NCI-H748 (cell line): ENCODE measurements around the gene OSBPL5.
"Not testable (repeated sequence)": the region's sequence is repeated elsewhere in the genome, so short reads cannot be mapped to it uniquely, and the experiment has no call there.

Experiments
- DNase-seq: peaks from one replicate; lab custom pipeline; 2025; ENCODE audit not compliant: unreplicated experiment; lab: John Stamatoyannopoulos, UW

Gene OSBPL5

DNA sequence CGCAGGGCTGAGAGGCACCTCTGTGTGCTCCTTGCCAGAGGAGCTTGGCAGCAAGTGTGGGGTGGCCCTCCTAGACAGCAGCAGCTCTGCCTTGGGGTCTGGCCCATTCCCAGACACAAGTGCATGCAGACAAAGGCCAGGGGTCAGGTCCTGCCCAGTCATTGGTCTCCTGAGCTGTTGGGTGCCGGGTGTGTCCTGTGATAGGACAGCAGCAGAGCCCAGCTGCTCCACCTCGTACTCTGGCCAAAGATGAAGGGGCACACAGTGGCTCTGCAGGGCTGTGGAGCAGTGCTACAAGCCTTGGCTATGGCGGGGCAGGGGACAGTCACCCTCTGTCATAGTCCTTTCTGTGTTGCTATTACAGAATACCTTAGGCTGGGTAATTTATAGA is 17.3 kb upstream of the OSBPL5 start:
- DNase-seq, result no peak

DNA sequence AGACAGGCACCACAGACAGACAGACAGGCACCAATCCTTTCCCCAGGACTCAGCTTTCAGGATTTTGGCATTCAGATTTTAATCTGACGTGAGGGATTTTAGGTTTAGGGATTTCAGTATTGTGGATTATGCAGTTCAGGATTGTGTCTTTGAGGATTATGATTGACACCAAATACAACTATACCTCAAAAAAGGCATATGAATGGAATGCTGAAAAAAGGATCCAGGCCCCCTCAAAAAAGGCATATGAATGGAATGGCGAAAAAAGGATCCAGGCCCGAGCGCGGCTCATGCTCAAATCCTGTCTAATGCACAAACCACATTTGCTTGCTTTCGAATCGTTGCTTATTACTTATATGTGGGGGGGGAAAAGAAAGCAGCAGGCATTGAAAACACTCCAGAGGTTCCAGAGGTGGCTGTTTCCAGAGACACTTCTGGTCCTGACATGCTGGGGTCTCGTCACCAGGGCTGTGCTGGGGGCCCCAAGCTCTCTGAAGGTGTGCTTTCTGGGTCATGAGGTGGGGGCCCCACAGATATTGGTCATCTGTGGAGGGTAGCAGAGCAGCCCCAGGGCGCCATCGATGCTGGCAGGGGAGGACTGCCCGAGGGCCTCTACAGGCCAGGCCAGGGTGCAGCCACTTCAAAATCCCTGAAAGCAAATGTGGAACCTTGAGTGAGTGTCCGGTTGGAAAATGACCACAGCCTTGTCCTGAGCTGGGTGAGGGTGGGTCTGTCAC is 16.8 kb upstream of the OSBPL5 start:
- no peak for DNase-seq

DNA sequence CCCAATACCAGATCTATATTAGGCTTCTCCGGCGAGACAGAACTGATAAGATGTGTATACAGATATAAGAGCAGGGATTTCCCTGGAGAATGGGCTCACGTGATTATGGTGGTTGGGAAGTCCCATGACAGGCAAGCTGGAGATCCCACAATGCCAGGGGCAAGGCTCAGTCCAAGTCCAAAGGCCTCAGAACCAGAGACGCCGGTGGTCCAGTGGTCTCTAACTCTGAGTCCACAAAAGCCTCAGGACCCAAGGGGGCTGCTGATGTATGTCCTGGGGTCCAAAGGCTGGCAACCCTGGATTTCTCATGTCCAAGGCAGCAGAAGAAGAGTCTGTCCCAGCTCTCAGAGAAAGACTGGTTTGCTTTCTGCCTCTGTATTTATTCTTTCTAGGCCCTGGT is 15.8 kb upstream of the OSBPL5 start:
- no peak for DNase-seq

DNA sequence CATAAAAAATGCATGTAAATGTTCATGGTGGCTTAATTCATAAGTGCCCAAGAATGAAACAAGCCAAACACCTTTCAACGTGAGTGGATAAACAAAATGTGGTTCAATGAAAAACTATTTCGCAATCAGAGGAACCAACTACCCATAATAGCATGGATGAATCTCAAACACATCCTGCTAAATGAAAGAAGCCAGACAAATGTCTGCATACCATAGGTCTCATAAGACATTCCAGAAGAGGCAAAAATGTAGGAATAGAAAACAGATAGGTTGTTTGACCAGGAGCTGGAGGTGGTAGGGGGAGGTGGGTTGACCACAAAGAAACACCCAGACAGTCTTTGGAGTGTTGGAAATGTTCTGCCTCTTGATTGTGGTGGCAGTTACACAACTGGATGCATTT is 13.2 kb upstream of the OSBPL5 start:
- DNase-seq, result no peak

DNA sequence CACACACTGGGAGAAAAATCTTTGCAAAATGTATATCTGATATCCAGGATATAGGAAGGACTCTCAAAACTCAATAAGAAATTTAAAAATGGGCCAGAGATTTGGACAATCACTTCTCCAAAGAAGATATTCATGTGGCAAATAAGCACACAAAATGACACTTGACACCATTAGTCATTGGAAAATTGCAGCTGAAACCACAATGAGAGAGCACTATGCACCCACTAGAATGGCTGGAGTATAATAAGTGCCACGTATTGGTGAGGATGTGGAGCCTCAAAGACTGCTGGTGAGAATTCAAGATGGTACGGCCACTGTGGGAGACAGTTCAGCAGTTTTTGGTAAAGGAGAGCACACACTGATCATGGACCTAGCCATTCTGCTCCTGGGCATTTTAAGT is 12.8 kb upstream of the OSBPL5 start:
- no peak for DNase-seq

DNA sequence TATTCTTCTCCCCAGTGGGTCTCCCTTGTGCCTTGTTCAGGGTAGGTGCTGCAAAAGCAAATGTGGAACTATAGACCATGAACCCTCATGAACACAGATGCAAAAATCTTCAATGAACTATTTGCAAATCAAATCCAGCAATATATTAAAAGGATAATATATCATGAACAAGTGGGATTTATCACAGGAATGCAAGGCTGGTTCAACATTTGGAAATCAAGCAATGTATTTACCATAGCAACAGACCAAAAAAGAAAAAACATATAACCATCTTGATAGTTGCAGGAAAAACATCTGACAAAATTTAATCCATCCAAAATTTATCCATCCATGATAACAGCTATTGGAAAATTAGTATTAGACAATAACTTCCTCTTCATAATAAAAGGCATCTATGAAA is 11.4 kb upstream of the OSBPL5 start:
- no peak for DNase-seq

DNA sequence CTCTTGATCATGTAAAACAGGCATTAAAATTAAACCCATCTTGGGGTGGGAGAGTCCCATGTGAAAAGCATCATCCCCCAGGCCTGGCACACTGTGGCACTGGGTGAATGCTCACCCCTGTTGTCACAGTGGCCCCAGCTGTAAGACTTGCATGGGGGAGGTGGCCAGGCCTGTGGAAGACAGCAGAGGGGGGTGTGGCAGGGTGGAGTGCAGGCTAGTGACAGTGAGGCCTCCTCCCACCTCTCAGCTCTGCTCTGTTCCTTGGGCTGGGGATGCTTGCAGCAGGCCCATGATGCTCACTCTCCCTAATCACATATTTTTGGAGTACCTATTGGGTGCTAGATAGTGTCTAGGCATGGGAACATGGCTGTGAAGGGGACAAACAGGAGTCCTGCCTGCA is 10.1 kb upstream of the OSBPL5 start:
- DNase-seq, result no peak

DNA sequence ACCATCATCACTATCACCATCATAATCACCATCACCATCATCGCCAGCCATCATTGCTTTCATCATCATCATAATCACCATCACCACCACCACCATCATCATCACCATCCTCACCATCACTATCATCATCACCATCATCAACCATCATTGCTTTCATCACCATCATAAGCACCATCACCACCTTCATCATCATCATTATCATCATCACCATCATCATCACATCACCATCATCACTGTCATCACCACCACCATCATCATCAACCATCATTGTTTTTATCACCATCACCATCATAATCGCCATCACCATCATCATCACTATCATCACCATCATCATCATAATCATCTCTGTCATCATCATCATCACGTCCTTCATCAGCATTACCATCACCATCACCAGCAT is 9.3 kb upstream of the OSBPL5 start:
- no peak for DNase-seq

DNA sequence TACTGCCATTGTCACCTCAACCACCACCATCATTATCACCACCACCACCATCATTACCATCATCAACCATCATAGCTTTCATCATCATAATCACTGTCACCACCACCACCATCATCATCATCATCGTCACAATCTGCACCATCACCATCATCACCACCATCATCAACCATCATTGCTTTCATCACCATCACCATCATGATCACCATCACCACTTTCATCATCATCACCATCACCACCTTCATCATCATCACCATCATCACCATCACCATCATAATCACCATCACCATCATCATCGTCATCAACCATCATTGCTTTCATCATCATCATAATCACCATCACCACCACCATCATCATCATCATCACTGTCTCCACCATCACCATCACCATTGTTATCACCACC is 8.7 kb upstream of the OSBPL5 start:
- DNase-seq, result no peak

DNA sequence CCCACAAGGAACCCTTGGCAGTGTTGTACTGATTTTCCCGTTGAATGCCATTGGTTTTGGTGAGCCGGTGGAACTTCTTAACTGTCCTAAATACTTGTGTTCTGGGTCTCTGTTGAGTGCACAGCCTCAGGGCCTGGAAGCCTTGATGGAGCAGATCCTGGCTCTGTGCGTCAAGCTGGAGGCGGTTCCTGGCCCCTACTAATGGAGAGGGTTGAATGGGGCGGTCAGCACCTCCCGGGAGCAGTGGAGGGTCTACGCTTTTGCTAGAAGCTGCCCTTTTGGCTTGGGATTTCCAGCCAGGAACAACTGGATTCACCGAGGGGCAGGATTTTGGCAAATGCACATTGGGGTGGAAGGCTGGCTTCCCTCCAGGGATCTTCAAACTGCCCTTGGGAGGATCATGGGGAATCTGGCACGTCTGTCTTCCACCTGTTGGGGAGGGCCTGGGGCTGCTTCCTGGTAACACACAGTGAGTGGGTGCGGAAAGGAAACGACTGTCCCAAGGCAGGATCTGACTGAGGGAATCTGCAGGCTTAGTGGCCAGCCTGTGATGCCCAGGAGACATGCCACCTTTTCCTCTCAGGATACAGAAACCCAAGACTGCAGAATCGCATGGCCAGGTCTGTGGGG is 6.9 kb upstream of the OSBPL5 start:
- DNase-seq, result no peak

DNA sequence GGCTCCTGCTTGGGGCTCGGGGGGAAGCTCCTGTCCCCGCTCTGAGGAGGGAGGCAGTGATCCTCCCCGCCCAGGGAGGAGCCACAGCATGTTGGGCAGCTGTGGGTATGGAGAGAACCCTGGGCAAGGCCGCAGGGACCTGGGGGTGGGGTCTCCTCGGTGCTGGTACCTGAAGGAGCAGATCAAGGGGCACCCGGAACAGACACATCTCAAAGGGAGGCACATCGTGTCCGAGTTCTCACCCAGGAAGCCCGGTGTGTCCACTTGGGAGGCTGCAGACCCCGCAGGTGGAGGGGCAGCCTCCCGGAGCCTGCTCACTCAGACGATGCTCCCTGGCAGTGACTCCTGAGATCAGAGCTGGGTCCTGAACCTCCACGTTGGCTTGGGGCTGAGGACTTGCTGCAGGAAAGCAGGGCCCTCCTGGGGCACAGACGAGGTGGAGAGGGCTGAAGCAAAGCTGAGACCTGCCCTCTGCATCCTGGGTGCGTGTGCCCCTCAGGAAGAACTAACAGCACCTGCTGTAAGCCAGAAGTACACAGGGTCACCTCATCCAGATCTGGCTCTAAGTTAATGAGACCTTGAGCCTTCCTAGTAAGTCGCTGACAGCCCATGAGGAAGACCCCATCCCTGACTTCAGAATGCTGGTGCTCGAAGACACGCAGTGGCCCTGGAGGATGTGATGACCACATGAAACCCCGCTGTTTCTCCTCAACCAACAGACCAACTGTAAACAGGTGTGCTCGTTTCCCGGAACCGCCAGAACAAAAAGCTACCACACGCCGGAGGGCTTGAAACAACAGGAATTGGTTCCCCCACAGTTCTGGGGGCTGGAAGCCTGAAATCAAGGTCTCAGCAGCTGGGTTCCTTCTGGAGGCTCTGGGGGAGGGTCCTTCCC is 5.9 kb upstream of the OSBPL5 start:
- no peak for DNase-seq

DNA sequence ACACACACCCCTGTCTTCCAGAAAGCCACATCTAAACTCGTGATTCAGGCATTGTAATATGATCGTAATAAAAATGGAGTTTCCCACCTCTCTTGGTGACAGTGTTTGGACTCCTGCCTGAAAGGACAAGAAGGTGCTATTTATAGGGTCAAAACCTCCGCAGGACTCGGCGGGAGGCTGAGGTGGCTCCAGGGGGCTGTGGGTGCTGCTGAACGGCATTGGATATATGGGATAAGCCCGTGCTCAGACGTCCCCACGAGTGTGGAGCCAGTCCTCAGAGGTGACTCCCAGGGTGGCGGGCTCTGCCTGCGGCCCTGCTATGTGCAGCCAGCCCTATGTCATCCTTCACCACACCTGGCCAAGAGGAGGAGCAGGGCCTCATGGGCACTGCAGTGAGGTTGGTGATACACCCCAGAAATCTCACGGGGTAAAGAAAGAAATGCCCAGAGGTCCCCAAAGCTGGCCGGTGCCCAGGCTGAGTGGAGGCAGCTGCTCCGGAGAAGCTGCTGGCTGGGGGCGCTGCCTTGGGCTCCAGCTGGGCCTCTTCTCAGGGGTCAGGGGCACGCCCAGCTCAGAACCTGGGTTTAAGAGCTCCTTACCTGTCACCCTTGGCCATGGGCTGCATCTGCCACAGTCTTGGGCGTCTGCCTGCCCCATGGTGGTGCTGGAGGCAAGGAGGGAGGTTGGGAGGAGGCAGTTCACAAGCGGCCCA is 5.1 kb upstream of the OSBPL5 start:
- no peak for DNase-seq

DNA sequence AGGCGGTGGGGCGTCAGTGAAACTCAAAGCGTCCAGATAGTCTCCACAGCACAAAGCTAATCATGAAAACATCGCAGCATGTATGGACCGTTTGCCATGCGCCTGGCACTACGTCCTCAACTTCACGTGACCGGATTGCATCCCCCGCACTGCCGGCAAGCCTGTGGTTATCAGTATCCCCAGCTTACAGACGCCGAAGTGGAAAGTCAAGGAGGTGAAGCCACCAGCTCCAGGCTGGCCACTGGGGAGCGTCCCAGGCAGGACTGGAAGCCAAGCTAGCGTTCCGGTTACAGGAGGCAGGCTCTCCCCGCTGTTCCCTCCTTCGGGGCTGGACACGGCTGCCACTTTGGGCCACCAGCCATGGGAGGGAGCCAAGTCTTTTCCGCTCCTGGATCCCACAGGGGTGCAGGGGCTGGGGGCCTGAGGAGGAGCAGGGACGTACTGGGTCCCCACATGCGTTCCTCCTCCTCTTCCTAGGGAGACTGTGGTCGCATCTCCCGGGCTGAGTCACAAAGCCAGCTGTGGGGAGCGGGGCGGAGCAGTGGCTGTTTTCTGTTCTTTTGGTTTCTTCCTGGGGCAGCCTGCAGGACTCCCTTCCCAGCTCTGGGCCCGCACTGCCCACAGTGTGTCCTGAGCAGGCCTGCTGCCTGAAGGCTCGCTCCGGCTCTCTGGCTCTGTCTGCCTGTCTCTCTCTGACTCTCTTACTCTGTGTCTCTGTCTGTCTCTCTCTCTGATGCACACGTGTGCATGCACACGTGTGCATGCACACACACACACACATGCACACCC is 4.3 kb upstream of the OSBPL5 start:
- DNase-seq, result no peak

DNA sequence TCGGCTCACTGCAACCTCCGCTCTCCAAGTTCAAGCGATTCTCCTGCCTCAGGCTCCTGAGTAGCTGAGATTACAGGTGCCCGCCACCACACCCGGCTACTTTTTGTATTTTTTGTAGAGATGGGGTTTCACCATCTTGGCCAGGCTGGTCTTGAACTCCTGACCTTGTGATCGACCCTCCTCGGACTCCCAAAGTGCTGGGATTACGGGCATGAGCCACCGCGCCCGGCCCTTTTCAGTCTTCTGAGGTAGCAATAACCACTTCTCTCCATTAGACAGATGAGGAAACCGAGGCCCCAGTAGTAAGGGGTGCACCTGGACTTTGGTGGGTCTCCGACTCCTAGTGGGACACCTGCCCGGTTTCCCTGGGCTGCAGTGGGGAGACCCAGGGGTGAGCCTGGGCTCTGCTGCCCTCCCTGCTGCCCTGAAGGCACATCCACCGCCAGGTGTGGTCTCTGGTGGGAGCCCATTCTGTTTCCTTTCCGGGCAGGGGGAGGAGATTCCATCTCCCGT is 3.7 kb upstream of the OSBPL5 start:
- DNase-seq, result not testable (repeated sequence)

DNA sequence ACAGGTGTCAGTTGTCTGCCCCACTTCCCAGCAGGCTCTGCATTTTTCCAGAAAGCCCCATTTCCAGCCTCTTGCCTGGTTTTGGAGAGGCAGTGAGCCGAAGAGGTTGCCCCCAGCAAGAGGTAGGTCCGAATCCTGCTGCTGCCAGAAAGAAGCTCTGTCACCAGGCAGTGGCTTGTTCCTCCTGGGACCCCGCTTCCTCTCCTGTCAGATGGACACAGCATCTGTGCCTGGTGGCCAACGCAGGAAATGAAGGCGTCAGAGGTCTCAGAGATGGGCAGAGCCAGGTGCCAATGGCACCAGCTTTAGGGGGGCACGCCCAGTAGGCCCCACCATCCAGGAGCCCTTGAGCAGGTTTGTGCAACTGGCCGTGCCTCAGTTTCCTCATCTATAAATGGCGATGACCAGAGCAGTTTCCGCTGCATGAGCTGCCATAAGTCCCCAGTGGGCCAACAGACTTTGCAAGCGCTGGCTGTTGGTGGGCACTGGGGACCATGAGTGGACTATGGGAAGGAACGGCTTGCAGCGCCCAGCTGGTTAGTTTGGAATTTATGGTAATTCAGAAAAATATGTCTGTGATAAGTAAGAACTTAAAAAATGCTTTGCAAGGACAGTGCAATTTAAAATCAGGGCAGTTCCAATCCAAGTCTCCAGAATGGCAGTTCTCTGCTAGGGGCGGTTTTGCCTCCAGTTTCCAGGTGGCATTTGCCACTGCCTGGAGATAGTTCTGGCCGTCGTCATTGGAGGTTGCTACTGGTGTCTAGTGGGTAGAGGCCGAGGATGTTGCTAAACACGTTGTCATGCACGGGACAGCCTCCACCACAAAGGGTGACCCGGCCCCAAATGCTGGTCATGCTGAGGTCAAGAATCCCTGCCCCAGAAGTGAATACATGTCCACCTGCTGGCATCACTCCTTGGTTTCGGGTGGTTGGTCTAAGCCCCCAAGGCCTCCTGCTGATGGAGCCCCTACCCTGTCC is 2.3 kb upstream of the OSBPL5 start:
- no peak for DNase-seq

DNA sequence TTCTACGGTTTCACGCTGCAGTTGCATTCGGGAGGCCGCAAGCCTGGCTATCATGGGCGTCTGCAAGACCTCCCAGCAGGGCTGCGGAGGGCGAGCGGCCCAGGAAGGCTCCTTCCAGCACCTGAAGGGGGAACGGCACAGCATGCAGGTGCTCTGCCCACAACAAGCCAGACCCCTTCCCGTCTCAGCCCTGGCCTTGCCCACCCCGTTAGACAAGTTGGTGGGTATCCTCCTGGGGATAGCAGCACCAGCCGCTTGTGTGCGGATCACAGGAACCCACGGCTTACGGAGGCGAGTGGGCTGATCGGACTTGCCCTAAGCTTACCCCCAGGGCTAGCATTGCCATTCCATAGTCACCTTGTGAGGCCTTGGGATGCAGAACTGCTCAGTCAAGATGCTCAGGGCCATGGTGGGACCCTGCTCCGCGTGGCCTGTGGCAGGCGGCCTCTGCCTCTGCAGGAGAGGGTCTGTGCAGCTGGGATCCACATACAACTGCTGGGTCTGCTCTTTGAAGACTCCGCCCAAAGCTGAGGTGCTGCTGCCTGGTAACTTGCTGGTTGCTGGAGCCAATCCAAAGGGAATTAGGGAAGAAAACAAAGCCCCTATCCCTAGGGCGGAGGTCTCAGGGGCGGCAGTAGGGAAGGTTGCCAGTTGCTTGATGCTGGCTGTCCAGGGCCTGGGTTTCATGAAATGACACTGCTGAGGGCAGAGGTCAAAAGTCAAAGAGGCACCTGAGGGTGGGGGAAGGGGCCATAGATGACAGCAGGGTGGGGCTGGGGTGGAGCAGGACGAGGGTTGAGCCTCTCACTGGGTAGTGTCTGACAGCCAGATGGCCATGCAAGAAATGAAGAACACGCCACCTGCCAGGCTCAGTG is 1.4 kb upstream of the OSBPL5 start:
- DNase-seq, result peak; percentile 79

DNA sequence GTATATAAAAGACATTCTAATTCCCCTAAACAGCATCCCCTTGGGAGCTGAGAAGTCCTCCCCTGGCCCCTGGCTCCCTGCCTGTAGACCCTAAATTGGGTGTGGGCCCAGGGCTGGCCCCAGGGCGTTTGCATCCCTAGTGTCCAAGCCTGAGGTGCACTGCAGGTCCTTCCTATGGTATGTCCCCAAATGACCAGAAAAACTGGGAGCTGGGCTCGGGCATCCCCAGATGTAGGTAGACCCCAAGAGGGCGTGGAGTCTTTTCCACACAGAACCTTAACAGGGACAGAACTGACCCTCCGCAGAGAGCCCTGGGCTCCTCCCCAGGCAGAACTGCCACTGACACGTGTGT is 782 bp upstream of the OSBPL5 start:
- DNase-seq, result no peak

DNA sequence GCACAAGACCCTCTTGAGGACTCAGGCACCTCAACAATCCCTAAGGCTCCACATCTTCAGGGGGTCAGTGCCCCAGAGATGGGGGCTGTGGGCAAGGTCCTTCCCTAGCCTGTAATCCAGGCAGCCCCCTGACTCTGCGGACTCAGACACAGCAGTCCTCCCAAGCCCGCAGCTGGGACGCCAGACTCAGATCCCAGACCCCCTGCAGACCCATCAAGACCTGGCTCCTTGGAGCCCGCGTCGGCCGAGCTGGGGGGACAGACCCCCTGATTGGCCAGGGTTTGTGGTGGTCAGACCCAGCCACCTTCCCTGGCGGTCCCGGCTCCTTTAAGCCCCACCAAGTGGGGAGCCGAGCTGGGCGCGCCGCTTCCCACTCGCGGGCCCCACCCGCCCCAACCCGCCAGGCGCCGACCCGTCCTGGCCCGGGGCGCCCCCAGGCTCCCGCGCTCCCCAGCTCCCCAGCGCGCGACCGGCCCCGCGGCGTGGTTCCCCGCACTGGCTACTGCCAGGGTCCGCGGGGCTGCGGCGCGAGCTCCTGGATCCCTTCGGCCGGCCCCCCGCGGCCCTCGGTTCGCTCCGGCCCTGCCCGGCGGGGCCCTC is 458 bp downstream of the OSBPL5 start:
- DNase-seq, result no peak
